SK-N-SH (cell line): ENCODE measurements around the gene TUBB8B.
"Not testable (repeated sequence)": the region's sequence is repeated elsewhere in the genome, so short reads cannot be mapped to it uniquely, and the experiment has no call there.

Experiments used
- EP300 ChIP-seq, 2 experiments: IDR thresholded peaks; 2 replicates each; pipeline versions ENCODE4 v1.4.0 to v1.6.1; 2012; ENCODE audit warnings: borderline replicate concordance in 1 of 2, low read depth in 1 of 2, low read length in 1 of 2
- FOXM1 ChIP-seq: IDR thresholded peaks from 2 replicates; pipeline ENCODE4 v1.4.0; 2012; ENCODE audit warnings: low read depth, mild to moderate bottlenecking
- POLR2AphosphoS5 ChIP-seq: IDR thresholded peaks from 2 replicates; pipeline ENCODE4 v1.6.1; 2012; ENCODE audit warnings: low read depth, low read length
- TAF1 ChIP-seq: IDR thresholded peaks from 2 replicates; pipeline ENCODE4 v1.6.1; 2012; ENCODE audit warnings: low read depth, mild to moderate bottlenecking, low read length, moderate library complexity, borderline replicate concordance
- TF ChIP-seq, protein P1 (sequence below): IDR thresholded peaks from 2 replicates; pipeline ENCODE4; 2012
- TF ChIP-seq, protein P2 (sequence below): fragments of 200-600 bp; sonication (generic); IDR thresholded peaks from 2 replicates; pipeline ENCODE4 v1.6.1; 2017; ENCODE audit warnings: antibody characterized with exemption, mild to moderate bottlenecking, moderate library complexity
- TF ChIP-seq, protein P3 (sequence below): IDR thresholded peaks from 2 replicates; pipeline ENCODE4 v1.4.0; 2012; ENCODE audit warnings: low read depth
- TF ChIP-seq, protein P4 (sequence below): fragments of 150-350 bp; IDR thresholded peaks from 2 replicates; pipeline ENCODE4 v1.6.1; 2017; ENCODE audit warnings: antibody characterized with exemption, low read length, low read depth, borderline replicate concordance
- TF ChIP-seq, protein P5 (sequence below): IDR thresholded peaks from 2 replicates; pipeline ENCODE4 v1.4.0; 2012; ENCODE audit warnings: low read depth, borderline replicate concordance

DNA sequence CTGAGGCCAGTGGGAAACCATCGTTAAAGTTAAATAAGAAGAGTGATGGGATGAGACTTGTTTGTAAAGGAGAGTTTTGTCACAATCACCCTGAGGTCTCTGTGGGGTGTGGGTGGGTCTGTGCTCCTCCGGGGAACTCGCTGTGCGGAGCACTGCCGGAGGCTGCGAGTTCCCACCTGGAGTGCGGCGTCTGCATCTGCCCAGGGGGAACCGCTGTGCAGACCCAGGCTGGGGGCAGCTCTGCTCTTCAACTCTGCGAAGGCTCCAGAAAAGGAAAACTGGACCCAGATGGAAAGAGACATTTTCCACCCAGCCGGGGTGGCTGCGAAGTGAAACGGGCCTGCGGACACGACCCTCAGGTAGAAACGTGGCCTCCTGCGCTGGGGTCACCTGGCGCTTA, 46.2 kb upstream of the TUBB8B start:
- TF ChIP-seq, protein P1, sequence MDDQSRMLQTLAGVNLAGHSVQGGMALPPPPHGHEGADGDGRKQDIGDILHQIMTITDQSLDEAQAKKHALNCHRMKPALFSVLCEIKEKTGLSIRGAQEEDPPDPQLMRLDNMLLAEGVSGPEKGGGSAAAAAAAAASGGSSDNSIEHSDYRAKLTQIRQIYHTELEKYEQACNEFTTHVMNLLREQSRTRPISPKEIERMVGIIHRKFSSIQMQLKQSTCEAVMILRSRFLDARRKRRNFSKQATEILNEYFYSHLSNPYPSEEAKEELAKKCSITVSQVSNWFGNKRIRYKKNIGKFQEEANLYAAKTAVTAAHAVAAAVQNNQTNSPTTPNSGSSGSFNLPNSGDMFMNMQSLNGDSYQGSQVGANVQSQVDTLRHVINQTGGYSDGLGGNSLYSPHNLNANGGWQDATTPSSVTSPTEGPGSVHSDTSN = not testable (repeated sequence)
- TF ChIP-seq, protein P2, sequence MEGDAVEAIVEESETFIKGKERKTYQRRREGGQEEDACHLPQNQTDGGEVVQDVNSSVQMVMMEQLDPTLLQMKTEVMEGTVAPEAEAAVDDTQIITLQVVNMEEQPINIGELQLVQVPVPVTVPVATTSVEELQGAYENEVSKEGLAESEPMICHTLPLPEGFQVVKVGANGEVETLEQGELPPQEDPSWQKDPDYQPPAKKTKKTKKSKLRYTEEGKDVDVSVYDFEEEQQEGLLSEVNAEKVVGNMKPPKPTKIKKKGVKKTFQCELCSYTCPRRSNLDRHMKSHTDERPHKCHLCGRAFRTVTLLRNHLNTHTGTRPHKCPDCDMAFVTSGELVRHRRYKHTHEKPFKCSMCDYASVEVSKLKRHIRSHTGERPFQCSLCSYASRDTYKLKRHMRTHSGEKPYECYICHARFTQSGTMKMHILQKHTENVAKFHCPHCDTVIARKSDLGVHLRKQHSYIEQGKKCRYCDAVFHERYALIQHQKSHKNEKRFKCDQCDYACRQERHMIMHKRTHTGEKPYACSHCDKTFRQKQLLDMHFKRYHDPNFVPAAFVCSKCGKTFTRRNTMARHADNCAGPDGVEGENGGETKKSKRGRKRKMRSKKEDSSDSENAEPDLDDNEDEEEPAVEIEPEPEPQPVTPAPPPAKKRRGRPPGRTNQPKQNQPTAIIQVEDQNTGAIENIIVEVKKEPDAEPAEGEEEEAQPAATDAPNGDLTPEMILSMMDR = not testable (repeated sequence)
- TF ChIP-seq TAF1; EP300 (IDR thresholded peaks at IDR 0.05; ENCODE audit: borderline replicate concordance in 1 of 2, low read depth in 1 of 2, low read length in 1 of 2); FOXM1; POLR2AphosphoS5: not testable (repeated sequence)
- TF ChIP-seq, protein P3, sequence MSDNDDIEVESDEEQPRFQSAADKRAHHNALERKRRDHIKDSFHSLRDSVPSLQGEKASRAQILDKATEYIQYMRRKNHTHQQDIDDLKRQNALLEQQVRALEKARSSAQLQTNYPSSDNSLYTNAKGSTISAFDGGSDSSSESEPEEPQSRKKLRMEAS = not testable (repeated sequence)
- TF ChIP-seq, protein P4, sequence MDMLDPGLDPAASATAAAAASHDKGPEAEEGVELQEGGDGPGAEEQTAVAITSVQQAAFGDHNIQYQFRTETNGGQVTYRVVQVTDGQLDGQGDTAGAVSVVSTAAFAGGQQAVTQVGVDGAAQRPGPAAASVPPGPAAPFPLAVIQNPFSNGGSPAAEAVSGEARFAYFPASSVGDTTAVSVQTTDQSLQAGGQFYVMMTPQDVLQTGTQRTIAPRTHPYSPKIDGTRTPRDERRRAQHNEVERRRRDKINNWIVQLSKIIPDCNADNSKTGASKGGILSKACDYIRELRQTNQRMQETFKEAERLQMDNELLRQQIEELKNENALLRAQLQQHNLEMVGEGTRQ = not testable (repeated sequence)
- TF ChIP-seq, protein P5, sequence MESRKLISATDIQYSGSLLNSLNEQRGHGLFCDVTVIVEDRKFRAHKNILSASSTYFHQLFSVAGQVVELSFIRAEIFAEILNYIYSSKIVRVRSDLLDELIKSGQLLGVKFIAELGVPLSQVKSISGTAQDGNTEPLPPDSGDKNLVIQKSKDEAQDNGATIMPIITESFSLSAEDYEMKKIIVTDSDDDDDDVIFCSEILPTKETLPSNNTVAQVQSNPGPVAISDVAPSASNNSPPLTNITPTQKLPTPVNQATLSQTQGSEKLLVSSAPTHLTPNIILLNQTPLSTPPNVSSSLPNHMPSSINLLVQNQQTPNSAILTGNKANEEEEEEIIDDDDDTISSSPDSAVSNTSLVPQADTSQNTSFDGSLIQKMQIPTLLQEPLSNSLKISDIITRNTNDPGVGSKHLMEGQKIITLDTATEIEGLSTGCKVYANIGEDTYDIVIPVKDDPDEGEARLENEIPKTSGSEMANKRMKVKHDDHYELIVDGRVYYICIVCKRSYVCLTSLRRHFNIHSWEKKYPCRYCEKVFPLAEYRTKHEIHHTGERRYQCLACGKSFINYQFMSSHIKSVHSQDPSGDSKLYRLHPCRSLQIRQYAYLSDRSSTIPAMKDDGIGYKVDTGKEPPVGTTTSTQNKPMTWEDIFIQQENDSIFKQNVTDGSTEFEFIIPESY = not testable (repeated sequence)
